ENCODE results near the gene ZNF439.

DNA sequence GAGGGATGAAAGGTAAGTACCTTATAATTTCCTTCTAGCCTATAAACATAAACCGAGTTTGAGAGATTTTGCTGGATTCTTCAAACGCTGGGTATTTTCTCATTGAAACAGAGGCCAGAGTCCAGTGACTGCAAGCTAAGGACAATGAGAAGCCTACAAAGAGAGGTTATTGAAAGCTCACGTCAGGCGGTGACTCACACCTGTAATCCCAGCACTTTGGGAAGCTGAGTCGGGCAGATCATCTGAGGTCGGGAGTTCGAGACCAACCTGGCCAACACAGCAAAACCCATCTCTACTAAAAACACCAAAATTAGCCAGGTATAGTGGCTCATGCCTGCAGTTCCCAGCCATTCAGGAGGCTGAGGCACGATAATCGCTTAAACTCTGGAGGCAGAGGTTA, 24.1 kb downstream of the ZNF439 start:
- TF ChIP-seq ZNF274 (IDR thresholded peaks at IDR 0.05; ENCODE audit: low read depth, low read length) (no peak), SUZ12 (IDR thresholded peaks at IDR 0.05; ENCODE audit: extremely low read depth, insufficient read depth, insufficient read length) (no peak), YY1 (IDR thresholded peaks at IDR 0.05; ENCODE audit: insufficient read depth, insufficient read length) (no peak)

All from NT2/D1 (cell line).